IMR-90 (cell line): ENCODE measurements around the gene COL27A1. TPM values are rescaled to one million over a fixed set of nuclear protein-coding genes. Genes with fewer than 3 reads are reported as not detected.

ENCODE experiments used
- ATAC-seq: fragments of 200-7000 bp; cut with Tn5 transposase; 2 replicates; pipeline ENCODE4 v1.9.1; 2020; ENCODE audit warnings: low read depth, mild to moderate bottlenecking, moderate library complexity
- BruUV-seq: library from RNA; stranded (reverse); fragments of 400-500 nt; replicated peaks from 2 replicates; lab custom pipeline; 2021; lab: Mats Ljungman, UMichigan
- CTCF ChIA-PET: fragments of 300-600 bp; formaldehyde crosslinking; extraction: SDS; loops from one replicate; lab custom pipeline; 2021; ENCODE audit warnings: antibody characterized with exemption; lab: Yijun Ruan, JAX
- POLR2A ChIA-PET: fragments of 300-600 bp; sonication (Branson Sonifier 250); formaldehyde crosslinking; loops from one replicate; lab custom pipeline; 2022; ENCODE audit warnings: antibody characterized with exemption; ENCODE audit not compliant: unreplicated experiment; lab: Charles Lee
- DNase-seq: peaks from one replicate; pipeline ENCODE4 v3.0.0; 2013
- H2AFZ ChIP-seq: replicated peaks from 2 replicates; pipeline ENCODE3; 2013; ENCODE audit warnings: low read length, mild to moderate bottlenecking; ENCODE audit not compliant: poor library complexity
- H2AK5ac ChIP-seq: 2 replicates; pipeline ENCODE4 v1.6.1; 2013; ENCODE audit warnings: low read depth, low read length, inconsistent platforms
- H2AK9ac ChIP-seq: replicated peaks from 2 replicates; pipeline ENCODE3; 2013; ENCODE audit warnings: mild to moderate bottlenecking, low read depth, low read length, moderate library complexity; ENCODE audit not compliant: poor library complexity
- H2BK120ac ChIP-seq: 2 replicates; pipeline ENCODE4 v1.6.1; 2013; ENCODE audit warnings: low read depth, low read length, inconsistent platforms
- H2BK15ac ChIP-seq: 3 replicates; pipeline ENCODE4 v1.6.1; 2013; ENCODE audit warnings: low read depth, low read length, inconsistent platforms
- H2BK20ac ChIP-seq: 2 replicates; pipeline ENCODE4 v1.6.1; 2013; ENCODE audit warnings: low read depth, mild to moderate bottlenecking, inconsistent platforms, low read length, moderate library complexity
- H2BK5ac ChIP-seq: 2 replicates; pipeline ENCODE4 v1.6.1; 2013; ENCODE audit warnings: mild to moderate bottlenecking, low read depth, low read length, inconsistent platforms; ENCODE audit not compliant: poor library complexity, severe bottlenecking
- H3K14ac ChIP-seq: replicated peaks from 2 replicates; pipeline ENCODE4 v1.6.1; 2013; ENCODE audit warnings: low read depth, low read length, inconsistent platforms
- H3K18ac ChIP-seq: 2 replicates; pipeline ENCODE4 v1.6.1; 2013; ENCODE audit warnings: low read depth, low read length, control low read depth
- H3K23ac ChIP-seq: 2 replicates; pipeline ENCODE4 v1.6.1; 2013; ENCODE audit warnings: low read depth, low read length, inconsistent platforms
- H3K27ac ChIP-seq: 2 replicates; pipeline ENCODE4 v1.5.1; 2013; ENCODE audit warnings: mild to moderate bottlenecking, control low read depth, low read length; ENCODE audit not compliant: insufficient read depth
- H3K27me3 ChIP-seq: 2 replicates; pipeline ENCODE4 v1.6.1; 2013; ENCODE audit warnings: low read length; ENCODE audit not compliant: control insufficient read depth, insufficient read depth
- H3K36me3 ChIP-seq: 2 replicates; pipeline ENCODE4 v1.6.1; 2013; ENCODE audit warnings: low read length, mixed read lengths; ENCODE audit not compliant: control insufficient read depth, insufficient read depth
- H3K4ac ChIP-seq: 2 replicates; pipeline ENCODE4 v1.6.1; 2013; ENCODE audit warnings: low read depth, low read length, inconsistent platforms
- H3K4me1 ChIP-seq: 2 replicates; pipeline ENCODE4 v1.6.1; 2013; ENCODE audit warnings: low read length, mixed read lengths; ENCODE audit not compliant: control insufficient read depth, insufficient read depth
- H3K4me2 ChIP-seq: 2 replicates; pipeline ENCODE4 v1.6.1; 2013; ENCODE audit warnings: low read depth, mild to moderate bottlenecking, control low read depth, low read length, moderate library complexity
- H3K4me3 ChIP-seq: 2 replicates; pipeline ENCODE4 v1.5.1; 2013; ENCODE audit warnings: low read depth, mild to moderate bottlenecking, control low read depth, low read length, moderate library complexity; ENCODE audit not compliant: insufficient read depth
- H3K56ac ChIP-seq: 2 replicates; pipeline ENCODE4 v1.6.1; 2013; ENCODE audit warnings: low read length, inconsistent platforms; ENCODE audit not compliant: insufficient read depth; ENCODE audit errors: extremely low read depth
- H3K79me1 ChIP-seq, 2 experiments: 2 replicates each; pipeline ENCODE4 v1.6.1; 2013; ENCODE audit warnings: low read length in 2 of 2, inconsistent platforms in 1 of 2, low read depth in 1 of 2
- H3K9ac ChIP-seq: 2 replicates; pipeline ENCODE4 v1.6.1; 2013; ENCODE audit warnings: low read depth, low read length, control low read depth
- H3K9me1 ChIP-seq: 2 replicates; pipeline ENCODE4 v1.6.1; 2013; ENCODE audit warnings: low read length, inconsistent platforms; ENCODE audit not compliant: insufficient read depth
- H3K9me3 ChIP-seq: 2 replicates; pipeline ENCODE4 v1.6.1; 2013; ENCODE audit warnings: low read length; ENCODE audit not compliant: control insufficient read depth, insufficient read depth
- H4K20me1 ChIP-seq: 2 replicates; pipeline ENCODE4 v1.6.1; 2013; ENCODE audit warnings: low read length, inconsistent platforms; ENCODE audit not compliant: insufficient read depth
- H4K5ac ChIP-seq: 2 replicates; pipeline ENCODE4 v1.6.1; 2013; ENCODE audit warnings: mild to moderate bottlenecking, low read depth, low read length, control low read depth
- H4K8ac ChIP-seq, 2 experiments: 2 replicates each; pipeline ENCODE4 v1.6.1; 2013; ENCODE audit warnings: low read depth in 2 of 2, low read length in 2 of 2, control low read depth in 1 of 2, inconsistent platforms in 1 of 2
- H4K91ac ChIP-seq: 2 replicates; pipeline ENCODE4 v1.6.1; 2013; ENCODE audit warnings: low read depth, low read length, inconsistent platforms; ENCODE audit not compliant: insufficient read depth
- BHLHE40 ChIP-seq: fragments of 150-350 bp; IDR thresholded peaks from 2 replicates; pipeline ENCODE4 v1.6.1; 2016; ENCODE audit warnings: mild to moderate bottlenecking, low read depth, low read length
- CEBPB ChIP-seq: IDR thresholded peaks from 2 replicates; pipeline ENCODE4 v1.6.1; 2012; ENCODE audit warnings: low read depth, low read length, improper control_type of control experiment
- CHD1 ChIP-seq: IDR thresholded peaks from 2 replicates; pipeline ENCODE4 v1.6.1; 2012; ENCODE audit warnings: low read depth, low read length, improper control_type of control experiment
- CTCF ChIP-seq: conservative IDR thresholded peaks from 2 replicates; pipeline ENCODE4 v1.5.1; 2012; ENCODE audit warnings: mild to moderate bottlenecking, low read depth, low read length, improper control_type of control experiment
- ELK1 ChIP-seq: fragments of 150-350 bp; IDR thresholded peaks from 2 replicates; pipeline ENCODE4 v1.6.1; 2016; ENCODE audit warnings: low read depth, mild to moderate bottlenecking, low read length, moderate library complexity, borderline replicate concordance
- FOS ChIP-seq: fragments of 150-350 bp; IDR thresholded peaks from 2 replicates; pipeline ENCODE4 v1.6.1; 2016; ENCODE audit warnings: low read depth, low read length
- MAZ ChIP-seq: IDR thresholded peaks from 2 replicates; pipeline ENCODE4 v1.6.1; 2012; ENCODE audit warnings: low read depth, mild to moderate bottlenecking, low read length, improper control_type of control experiment, moderate library complexity, borderline replicate concordance
- NFE2L2 ChIP-seq: fragments of 150-350 bp; IDR thresholded peaks from 2 replicates; pipeline ENCODE4 v1.6.1; 2016; ENCODE audit warnings: low read depth, mild to moderate bottlenecking, low read length
- POLR2A ChIP-seq: IDR thresholded peaks from 2 replicates; pipeline ENCODE4 v1.6.1; 2012; ENCODE audit warnings: mild to moderate bottlenecking, low read depth, low read length
- RAD21 ChIP-seq: IDR thresholded peaks from 2 replicates; pipeline ENCODE4 v1.6.1; 2012; ENCODE audit warnings: low read length, improper control_type of control experiment
- RCOR1 ChIP-seq: IDR thresholded peaks from 2 replicates; pipeline ENCODE4 v1.6.1; 2012; ENCODE audit warnings: mild to moderate bottlenecking, low read length, improper control_type of control experiment; ENCODE audit not compliant: insufficient replicate concordance
- RFX5 ChIP-seq: IDR thresholded peaks from 2 replicates; pipeline ENCODE4 v1.8.0; 2012; ENCODE audit warnings: low read depth, mild to moderate bottlenecking, low read length, moderate library complexity
- WGBS, 2 experiments: methylation state at CpG; one replicate each; pipeline versions ENCODE4 v1.1.5 to v1.1.7; 2013; ENCODE audit warnings: missing lambda C conversion rate in 2 of 2; ENCODE audit not compliant: insufficient read length in 1 of 2; ENCODE audit errors: extremely low coverage in 2 of 2; 5-methylcytosine and 5-hydroxymethylcytosine counted together
- dilution Hi-C: fragments of 300-500 bp; cut with HindIII; formaldehyde crosslinking; loops from one replicate; pipeline ENCODE4 v1.14.3; 2018; ENCODE audit warnings: low sequenced_read_pairs; ENCODE audit not compliant: unreplicated experiment
- in situ Hi-C: fragments of 300-500 bp; cut with MboI; formaldehyde crosslinking; loops from 3 replicates; pipeline ENCODE4 v1.14.3; 2019; ENCODE audit warnings: low sequenced_read_pairs, inconsistent platforms, mixed read lengths
- intact Hi-C: fragments of 100-400 bp; cut with micrococcal nuclease; formaldehyde crosslinking; loops from 2 replicates; pipeline ENCODE4 v1.10.0; 2022
- polyA plus RNA-seq, 3 experiments: library from polyadenylated mRNA; depleted of rRNA; stranded (reverse); fragments of >200 nt; gene quantifications; 2 replicates each; pipeline ENCODE4 v1.2.3, GENCODE V29; 2012; ENCODE audit warnings: low replicate concordance in 1 of 3
- total RNA-seq: library from RNA; depleted of rRNA; stranded (reverse); fragments of >200 nt; gene quantifications from 2 replicates; pipeline ENCODE4 v1.2.3, GENCODE V29; 2012

Gene COL27A1
- total and polyA plus RNA-seq, 2 of the 4 experiments (the other 2 are of a cell fraction) = 3.2 to 18.3 TPM

GRCh38 chr9:114296338-114296737 is 141.0 kb downstream of the COL27A1 start:
- H3K4me2 ChIP-seq = no peak overlapping the region
- no peak overlapping the region for H4K5ac ChIP-seq
- no peaks in the 10 kb centered on the region for H4K20me1 ChIP-seq
- ChIA-PET POLR2A (no interaction called here), CTCF (no interaction called here)
- no peak overlapping the region for H3K23ac ChIP-seq
- H2BK20ac ChIP-seq = no peak overlapping the region
- no peak overlapping the region for H3K4me3 ChIP-seq
- no peak overlapping the region for H3K9ac ChIP-seq
- H3K18ac ChIP-seq = no peak overlapping the region
- no peak overlapping the region for H3K56ac ChIP-seq
- no CpG with 5 or more reads among the region's 1 CpG for WGBS, 2 experiments
- no peak overlapping the region for H2BK5ac ChIP-seq
- H3K4ac ChIP-seq = no peak overlapping the region
- no peak overlapping the region for H2AK9ac ChIP-seq
- no peaks in the 10 kb centered on the region for H3K27me3 ChIP-seq
- H3K9me1 ChIP-seq = no peaks in the 10 kb centered on the region
- H2BK15ac ChIP-seq = no peak overlapping the region
- H3K4me1 ChIP-seq = no peaks in the 10 kb centered on the region
- H3K9me3 ChIP-seq = no peaks in the 10 kb centered on the region
- in situ Hi-C loops (no loop called here), intact Hi-C loops (loop anchor here (10.0 kb wide), 1 partner anchor 612 kb away; no protein-coding TSS in a partner anchor), dilution Hi-C loops (no loop called here)
- no peak overlapping the region for H3K14ac ChIP-seq
- no peak overlapping the region for H4K8ac ChIP-seq
- no peak overlapping the region for H2AK5ac ChIP-seq
- no peak overlapping the region for H2BK120ac ChIP-seq
- no peak overlapping the region for H3K27ac ChIP-seq
- no peak for DNase-seq
- H3K79me1 ChIP-seq = no peaks in the 10 kb centered on the region
- no peak overlapping the region for H4K91ac ChIP-seq
- ATAC-seq = no peak
- peaks cover 20% of the 10 kb centered on the region for H3K36me3 ChIP-seq
- BruUV-seq = no TSS peak
- no peak for TF ChIP-seq CHD1
- no peak for TF ChIP-seq CEBPB
- TF ChIP-seq RFX5 = no peak
- TF ChIP-seq NFE2L2 = no peak
- no peak for TF ChIP-seq POLR2A
- TF ChIP-seq CTCF = no peak
- no peak for TF ChIP-seq MAZ
- TF ChIP-seq RCOR1 = no peak
- no peak for TF ChIP-seq ELK1
- no peak for TF ChIP-seq BHLHE40
- no peak for TF ChIP-seq FOS
- TF ChIP-seq RAD21 = no peak
- no peak overlapping the region for H2AFZ ChIP-seq
